Measurements from ENCODE around the gene FRMD4A. TPM values are rescaled to one million over a fixed set of nuclear protein-coding genes. Genes with fewer than 3 reads are reported as not detected.

FRMD4A gene
- total and polyA plus RNA-seq, 10 of the 15 experiments (the other 5 are each of a cell fraction or from before 2014, with no cell fraction given) = 17.8 to 75.2 (median 39.1) TPM

DNA sequence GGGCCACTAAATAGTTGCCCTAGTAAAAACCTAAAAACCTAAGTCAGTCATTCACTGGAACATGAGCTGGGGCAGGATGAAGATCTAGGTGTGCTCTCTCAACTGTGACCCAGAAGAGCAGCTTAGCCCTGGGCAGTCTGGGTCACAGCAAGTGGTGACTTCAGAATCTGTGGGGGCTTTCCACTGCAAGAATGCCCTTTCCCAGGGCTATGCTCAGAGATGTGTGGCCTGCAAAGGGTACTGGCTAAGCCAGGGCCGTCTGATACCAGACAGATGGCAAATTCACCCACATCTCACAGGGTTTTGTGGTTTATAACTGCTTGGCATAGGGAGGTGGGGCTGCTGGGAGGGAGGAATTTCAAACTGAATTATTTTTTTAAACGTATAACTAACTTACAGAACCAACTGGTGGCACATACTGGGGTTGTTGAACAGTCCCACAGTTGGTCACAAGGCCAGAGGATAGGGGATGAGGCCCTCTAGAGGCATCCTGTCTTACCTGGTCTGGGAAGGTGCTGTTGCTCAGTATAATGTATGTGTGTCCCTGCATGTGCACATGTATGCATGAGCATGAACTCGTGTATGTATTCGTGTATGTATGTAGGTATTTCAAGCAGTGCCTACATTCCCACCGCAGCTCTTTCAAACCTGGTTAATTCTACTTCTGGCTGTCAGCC, 680.7 kb downstream of the FRMD4A start (continued):
- TF ChIP-seq, protein P1, sequence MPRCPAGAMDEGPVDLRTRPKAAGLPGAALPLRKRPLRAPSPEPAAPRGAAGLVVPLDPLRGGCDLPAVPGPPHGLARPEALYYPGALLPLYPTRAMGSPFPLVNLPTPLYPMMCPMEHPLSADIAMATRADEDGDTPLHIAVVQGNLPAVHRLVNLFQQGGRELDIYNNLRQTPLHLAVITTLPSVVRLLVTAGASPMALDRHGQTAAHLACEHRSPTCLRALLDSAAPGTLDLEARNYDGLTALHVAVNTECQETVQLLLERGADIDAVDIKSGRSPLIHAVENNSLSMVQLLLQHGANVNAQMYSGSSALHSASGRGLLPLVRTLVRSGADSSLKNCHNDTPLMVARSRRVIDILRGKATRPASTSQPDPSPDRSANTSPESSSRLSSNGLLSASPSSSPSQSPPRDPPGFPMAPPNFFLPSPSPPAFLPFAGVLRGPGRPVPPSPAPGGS (IDR thresholded peaks at IDR 0.05; ENCODE audit: borderline replicate concordance, insufficient read depth, low read depth, low read length, poor library complexity, severe bottlenecking) = no peak
- TF ChIP-seq, protein P2, sequence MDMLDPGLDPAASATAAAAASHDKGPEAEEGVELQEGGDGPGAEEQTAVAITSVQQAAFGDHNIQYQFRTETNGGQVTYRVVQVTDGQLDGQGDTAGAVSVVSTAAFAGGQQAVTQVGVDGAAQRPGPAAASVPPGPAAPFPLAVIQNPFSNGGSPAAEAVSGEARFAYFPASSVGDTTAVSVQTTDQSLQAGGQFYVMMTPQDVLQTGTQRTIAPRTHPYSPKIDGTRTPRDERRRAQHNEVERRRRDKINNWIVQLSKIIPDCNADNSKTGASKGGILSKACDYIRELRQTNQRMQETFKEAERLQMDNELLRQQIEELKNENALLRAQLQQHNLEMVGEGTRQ (IDR thresholded peaks at IDR 0.05; ENCODE audit: borderline replicate concordance, low read depth, low read length) = no peak
- no peak for TF ChIP-seq IKZF1 (conservative IDR thresholded peaks at IDR 0.05)

DNA sequence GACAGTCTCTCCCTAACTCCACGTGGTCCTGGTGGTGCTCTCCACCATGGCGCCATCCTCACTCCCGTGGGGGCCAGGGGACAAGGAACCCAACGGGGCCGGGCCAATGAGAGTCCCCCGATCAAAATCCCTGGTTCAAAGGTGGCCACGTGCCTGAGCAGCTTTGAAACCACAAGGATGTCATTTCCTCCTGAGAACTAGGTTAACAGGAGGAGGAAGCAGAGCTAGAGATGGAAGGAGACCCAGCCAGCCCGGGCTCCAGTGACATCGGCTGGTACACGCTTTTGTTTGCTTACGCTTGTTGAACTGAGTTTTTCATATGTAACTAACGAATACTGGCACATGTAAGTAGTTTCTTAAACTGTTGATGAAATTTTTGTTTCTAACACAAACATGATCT, 682.3 kb downstream of the FRMD4A start:
- no peak for FAIRE-seq
- no peak for DNase-seq (ENCODE audit: low read depth, low spot score)
- Histone ChIP-seq H3K36me3 (ENCODE audit: control insufficient read depth in 2 of 2, insufficient read depth in 2 of 2, low read length in 1 of 2) (peaks cover 20 to 59% of the 10 kb centered on the region in 2 experiments), H4K20me1 (ENCODE audit: control insufficient read depth, insufficient read depth) (no peaks in the 10 kb centered on the region), H3K9me3 (replicated peaks; ENCODE audit: control insufficient read depth, insufficient read depth, low read length) (no peaks in the 10 kb centered on the region), H3K4me1 (ENCODE audit: control insufficient read depth, insufficient read depth, low read length) (no peaks in the 10 kb centered on the region), H2AFZ (ENCODE audit: control insufficient read depth, low read depth, low read length) (no peak overlapping the region), H3K4me3 (no peak overlapping the region), H3K9ac (ENCODE audit: control insufficient read depth, insufficient read depth, low read length) (no peak overlapping the region), H3K27ac (ENCODE audit: control insufficient read depth, insufficient read depth) (no peak overlapping the region), H3K4me2 (ENCODE audit: control insufficient read depth, insufficient read depth) (no peak overlapping the region), H3K27me3 (replicated peaks in 1 of 2; ENCODE audit: control insufficient read depth in 2 of 2, insufficient read depth in 2 of 2, low read length in 1 of 2) (no peaks in the 10 kb centered on the region), H3K79me2 (ENCODE audit: control insufficient read depth, insufficient read depth, low read length) (no peaks in the 10 kb centered on the region)
- intact Hi-C loops (cut with micrococcal nuclease; ENCODE audit: unreplicated experiment) = no loop called here
- RAD21 ChIA-PET (ENCODE audit: unreplicated experiment) = no interaction called here
- SMC1A ChIA-PET (ENCODE audit: uncharacterized antibody, unreplicated experiment) = interaction anchor here (0.5 to 2.0 kb wide), 3 partner anchors 9 to 273 kb away, joined by 3 to 8 read pairs (median 4); no protein-coding TSS in a partner anchor
- TF ChIP-seq RCOR1 (conservative IDR thresholded peaks at IDR 0.05; ENCODE audit: low read depth, low read length) (no peak), IKZF2 (IDR thresholded peaks at IDR 0.05) (no peak), NFXL1 (IDR thresholded peaks at IDR 0.05; ENCODE audit: borderline replicate concordance) (no peak), TBL1XR1 (IDR thresholded peaks at IDR 0.05; ENCODE audit: low read depth, low read length) (no peak), FOXM1 (IDR thresholded peaks at IDR 0.05; ENCODE audit: low read depth, low read length) (no peak), POLR2AphosphoS5 (IDR thresholded peaks at IDR 0.05; ENCODE audit: low read length) (no peak), ZNF384 (IDR thresholded peaks at IDR 0.05; ENCODE audit: borderline replicate concordance, low read depth, low read length) (no peak), MEF2B (IDR thresholded peaks at IDR 0.05; ENCODE audit: partially characterized antibody, poor library complexity, severe bottlenecking) (no peak)
- TF ChIP-seq, protein P3, sequence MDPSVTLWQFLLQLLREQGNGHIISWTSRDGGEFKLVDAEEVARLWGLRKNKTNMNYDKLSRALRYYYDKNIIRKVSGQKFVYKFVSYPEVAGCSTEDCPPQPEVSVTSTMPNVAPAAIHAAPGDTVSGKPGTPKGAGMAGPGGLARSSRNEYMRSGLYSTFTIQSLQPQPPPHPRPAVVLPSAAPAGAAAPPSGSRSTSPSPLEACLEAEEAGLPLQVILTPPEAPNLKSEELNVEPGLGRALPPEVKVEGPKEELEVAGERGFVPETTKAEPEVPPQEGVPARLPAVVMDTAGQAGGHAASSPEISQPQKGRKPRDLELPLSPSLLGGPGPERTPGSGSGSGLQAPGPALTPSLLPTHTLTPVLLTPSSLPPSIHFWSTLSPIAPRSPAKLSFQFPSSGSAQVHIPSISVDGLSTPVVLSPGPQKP (IDR thresholded peaks at IDR 0.05; ENCODE audit: low read depth, low read length) = no peak
- TF ChIP-seq, protein P1 (IDR thresholded peaks at IDR 0.05; ENCODE audit: borderline replicate concordance, insufficient read depth, low read depth, low read length, poor library complexity, severe bottlenecking) = no peak
- in situ Hi-C loops (cut with MboI) = no loop called here
- ATAC-seq = no peak
- POLR2A ChIA-PET = interaction anchor here (0.6 kb wide), 1 partner anchor 51 kb away, joined by 3 read pairs; no protein-coding TSS in a partner anchor
- 95% methylated on average over 12 of the region's 12 CpGs for WGBS (ENCODE audit: insufficient coverage, insufficient replicate concordance, low lambda C conversion rate, missing lambda C conversion rate)
- CTCF ChIA-PET = no interaction called here
- BruUV-seq (replicated peaks) = no TSS peak

All from GM12878 (cell line).